ENCODE data around the gene COPE. TPM values are rescaled to one million over a fixed set of nuclear protein-coding genes. Genes with fewer than 3 reads are reported as not detected.

The COPE gene
- total RNA-seq, 1 donor from 2014 or later: 192 TPM

GRCh38 chr19:18889949-18890745 lies 29.0 kb downstream of the COPE start:
- no peak for DNase-seq (ENCODE audit: low spot score, unreplicated experiment)
- Mint-ChIP-seq H3K36me3 (ENCODE audit: insufficient read depth) (peaks cover 8% of the 10 kb centered on the region), H3K9me3 (ENCODE audit: low read depth) (no peaks in the 10 kb centered on the region), H3K27me3 (no peaks in the 10 kb centered on the region), H3K4me3 (ENCODE audit: low read depth) (no peak overlapping the region), H3K27ac (peak overlapping the region; percentile 49), H3K4me1 (ENCODE audit: low read depth) (no peaks in the 10 kb centered on the region)
- no peak for TF ChIP-seq CTCF (IDR thresholded peaks at IDR 0.05; ENCODE audit: unreplicated experiment)

GRCh38 chr19:18886972-18887371 lies 32.2 kb downstream of the COPE start:
- H3K27me3 Mint-ChIP-seq: no peaks in the 10 kb centered on the region
- H3K4me1 Mint-ChIP-seq (ENCODE audit: low read depth): no peaks in the 10 kb centered on the region
- no peak overlapping the region for H3K4me3 Mint-ChIP-seq (ENCODE audit: low read depth)
- H3K27ac Mint-ChIP-seq: no peak overlapping the region
- no peak for DNase-seq (ENCODE audit: low spot score, unreplicated experiment)
- no peaks in the 10 kb centered on the region for H3K9me3 Mint-ChIP-seq (ENCODE audit: low read depth)
- H3K36me3 Mint-ChIP-seq (ENCODE audit: insufficient read depth): peaks cover 11% of the 10 kb centered on the region
- TF ChIP-seq CTCF (IDR thresholded peaks at IDR 0.05; ENCODE audit: unreplicated experiment): no peak

GRCh38 chr19:18883526-18884304 lies 35.5 kb downstream of the COPE start:
- H3K27me3 Mint-ChIP-seq: no peaks in the 10 kb centered on the region
- H3K36me3 Mint-ChIP-seq (ENCODE audit: insufficient read depth): peaks cover 14% of the 10 kb centered on the region
- H3K4me3 Mint-ChIP-seq (ENCODE audit: low read depth): no peak overlapping the region
- no peaks in the 10 kb centered on the region for H3K4me1 Mint-ChIP-seq (ENCODE audit: low read depth)
- no peak for DNase-seq (ENCODE audit: low spot score, unreplicated experiment)
- no peak overlapping the region for H3K27ac Mint-ChIP-seq
- no peak for TF ChIP-seq CTCF (IDR thresholded peaks at IDR 0.05; ENCODE audit: unreplicated experiment)
- no peaks in the 10 kb centered on the region for H3K9me3 Mint-ChIP-seq (ENCODE audit: low read depth)

- Mint-ChIP-seq H3K36me3 (ENCODE audit: insufficient read depth) (peaks cover 22% of the 10 kb centered on the region), H3K27ac (no peak overlapping the region), H3K9me3 (ENCODE audit: low read depth) (peaks cover 5% of the 10 kb centered on the region), H3K4me3 (ENCODE audit: low read depth) (no peak overlapping the region), H3K4me1 (ENCODE audit: low read depth) (no peaks in the 10 kb centered on the region), H3K27me3 (no peaks in the 10 kb centered on the region)
- DNase-seq (ENCODE audit: low spot score, unreplicated experiment): no peak
- TF ChIP-seq CTCF (IDR thresholded peaks at IDR 0.05; ENCODE audit: unreplicated experiment): no peak
Observed at GRCh38 chr19:18881491-18881890, 37.7 kb downstream of the COPE start.

- H3K4me3 Mint-ChIP-seq (ENCODE audit: low read depth): no peak overlapping the region
- H3K27ac Mint-ChIP-seq: no peak overlapping the region
- peaks cover 5% of the 10 kb centered on the region for H3K9me3 Mint-ChIP-seq (ENCODE audit: low read depth)
- no peaks in the 10 kb centered on the region for H3K27me3 Mint-ChIP-seq
- TF ChIP-seq CTCF (IDR thresholded peaks at IDR 0.05; ENCODE audit: unreplicated experiment): no peak
- H3K36me3 Mint-ChIP-seq (ENCODE audit: insufficient read depth): peaks cover 29% of the 10 kb centered on the region
- no peak for DNase-seq (ENCODE audit: low spot score, unreplicated experiment)
- no peaks in the 10 kb centered on the region for H3K4me1 Mint-ChIP-seq (ENCODE audit: low read depth)
Observed at GRCh38 chr19:18879579-18880373, 39.4 kb downstream of the COPE start.

Measured in progenitor cell of endocrine pancreas (in vitro differentiated cells).